Measurements from ENCODE around the gene NT5M.

Gene NT5M

DNA sequence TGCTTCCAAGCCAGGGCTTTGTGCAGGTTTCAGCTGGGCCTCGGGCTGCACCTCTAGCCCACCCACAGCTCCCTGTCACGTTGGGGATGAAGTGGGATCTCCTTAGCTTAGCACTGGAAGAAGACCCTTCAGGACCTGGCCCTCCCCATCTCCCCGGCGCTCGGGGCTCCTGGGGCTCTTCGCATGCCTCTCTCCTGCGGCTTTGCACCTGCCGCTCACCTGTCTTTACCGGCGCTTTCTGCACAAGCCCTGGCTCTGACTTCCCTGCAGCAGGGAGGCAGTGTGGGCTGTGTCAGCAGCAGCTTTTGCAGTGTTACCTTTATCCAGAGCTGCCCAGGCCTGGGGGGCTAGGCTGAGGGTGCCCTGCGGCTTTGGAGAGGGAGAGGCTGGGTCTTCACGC is 52.3 kb downstream of the NT5M start:
- no peak for DNase-seq

GRCh38 chr17:17356149-17356930 is 53.2 kb downstream of the NT5M start:
- DNase-seq = peak; percentile 53 to 62

DNA sequence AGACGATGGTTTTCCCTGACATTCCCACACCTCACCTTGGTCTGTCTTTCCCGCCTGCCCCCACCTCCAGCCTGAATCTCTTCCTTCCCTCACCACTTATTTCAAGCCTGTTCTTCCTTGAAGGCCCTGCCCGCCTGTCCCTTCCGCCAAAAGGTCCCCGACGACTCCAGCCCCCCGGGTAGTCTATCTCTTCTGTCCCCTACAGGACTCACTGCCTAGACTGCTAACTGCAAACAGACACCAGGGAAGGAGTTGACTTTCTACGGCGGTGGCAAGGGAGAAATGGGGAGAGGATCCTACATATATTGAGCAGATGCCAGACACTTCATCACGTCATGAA is 53.7 kb downstream of the NT5M start:
- no peak for DNase-seq

DNA sequence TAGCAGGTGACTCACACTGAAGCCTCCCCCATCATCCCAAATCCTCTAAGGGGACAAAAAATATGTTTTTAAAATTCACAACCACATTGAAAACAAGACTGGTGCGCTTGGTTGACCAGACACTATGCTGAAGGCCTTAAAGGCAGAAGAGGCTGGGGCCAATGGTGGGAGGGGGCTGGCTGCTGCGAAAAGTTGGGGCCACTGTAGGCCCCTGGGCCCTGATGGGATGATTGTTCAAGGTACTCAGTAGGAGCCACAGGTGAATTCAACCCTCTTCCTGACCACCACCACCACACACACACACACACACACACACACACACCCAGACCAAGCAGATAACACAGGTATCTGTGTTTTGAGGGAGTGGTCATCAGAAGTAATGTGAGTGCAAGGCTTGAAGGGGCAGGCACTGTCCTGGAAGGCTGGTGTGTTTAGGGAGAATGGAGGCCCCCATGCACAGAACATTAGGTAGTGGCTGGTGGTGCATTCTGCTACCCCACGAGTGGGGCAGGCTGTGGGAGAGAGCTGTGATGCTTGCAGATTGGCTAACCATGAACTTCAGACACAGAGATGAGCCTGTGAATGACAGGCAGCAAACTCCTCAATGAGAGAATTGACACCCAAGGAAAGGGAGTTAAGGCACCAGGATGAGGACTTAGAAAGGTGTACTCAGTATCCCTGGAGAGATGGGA is 55.0 kb downstream of the NT5M start:
- DNase-seq = no peak

- DNase-seq = no peak
Observed at GRCh38 chr17:17358866-17359265, 55.7 kb downstream of the NT5M start.

DNA sequence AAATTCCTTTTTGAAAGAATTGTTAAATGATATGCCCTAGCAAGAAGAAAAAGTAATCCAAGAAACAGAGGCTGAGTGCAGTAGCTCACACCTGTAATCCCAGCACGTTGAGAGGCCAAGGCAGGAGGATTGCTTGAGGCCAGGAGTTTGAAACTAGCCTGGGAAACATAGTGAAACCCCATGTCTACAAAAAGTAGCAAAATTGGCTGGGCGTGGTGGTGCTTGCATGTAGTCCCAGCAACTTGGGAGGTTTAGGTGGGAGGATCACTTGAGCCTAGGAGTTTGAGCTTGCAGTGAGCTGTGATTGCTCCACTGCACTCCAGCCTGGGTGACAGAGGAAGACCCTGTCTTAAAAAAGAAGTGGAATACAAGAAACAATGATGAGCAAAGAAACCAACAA is 56.1 kb downstream of the NT5M start:
- DNase-seq = no peak

GRCh38 chr17:17360087-17360730 is 57.0 kb downstream of the NT5M start:
- DNase-seq = no peak

DNA sequence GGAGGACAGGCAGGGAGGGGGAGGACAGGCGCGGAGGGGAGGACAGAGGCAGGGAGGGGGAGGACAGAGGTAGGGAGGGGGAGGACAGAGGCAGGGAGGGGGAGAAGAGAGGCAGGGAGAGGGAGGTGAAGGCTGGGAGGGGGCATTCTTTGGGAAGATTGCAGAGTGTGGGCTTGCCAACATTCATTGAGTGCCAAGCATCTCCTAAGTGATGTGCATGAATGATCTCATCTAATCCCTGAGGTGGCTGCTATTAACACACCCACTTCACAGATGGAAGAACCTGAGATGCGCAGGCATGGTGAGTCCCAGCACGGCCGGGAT is 58.3 kb downstream of the NT5M start:
- DNase-seq = no peak

- no peak for DNase-seq
Observed at GRCh38 chr17:17361867-17362539, 58.8 kb downstream of the NT5M start.

DNA sequence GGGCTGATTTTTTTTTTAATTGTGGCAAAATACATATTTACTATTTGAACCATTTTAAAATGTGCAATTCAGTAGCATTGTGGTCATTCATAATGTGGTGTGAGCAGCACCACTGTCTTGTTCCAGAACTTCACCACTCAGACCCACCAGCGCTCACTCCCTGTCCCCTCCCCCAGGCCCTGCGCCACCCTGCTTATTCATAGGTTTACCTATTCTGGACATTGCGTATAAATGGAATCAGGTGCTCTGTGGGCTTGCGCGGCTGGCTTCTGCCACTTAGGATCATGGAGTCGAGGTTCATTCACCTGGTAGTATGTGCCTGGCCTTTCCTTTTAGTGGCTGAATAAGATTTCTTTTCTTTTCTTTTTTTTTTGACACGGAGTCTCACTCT is 59.4 kb downstream of the NT5M start:
- DNase-seq = no peak

DNA sequence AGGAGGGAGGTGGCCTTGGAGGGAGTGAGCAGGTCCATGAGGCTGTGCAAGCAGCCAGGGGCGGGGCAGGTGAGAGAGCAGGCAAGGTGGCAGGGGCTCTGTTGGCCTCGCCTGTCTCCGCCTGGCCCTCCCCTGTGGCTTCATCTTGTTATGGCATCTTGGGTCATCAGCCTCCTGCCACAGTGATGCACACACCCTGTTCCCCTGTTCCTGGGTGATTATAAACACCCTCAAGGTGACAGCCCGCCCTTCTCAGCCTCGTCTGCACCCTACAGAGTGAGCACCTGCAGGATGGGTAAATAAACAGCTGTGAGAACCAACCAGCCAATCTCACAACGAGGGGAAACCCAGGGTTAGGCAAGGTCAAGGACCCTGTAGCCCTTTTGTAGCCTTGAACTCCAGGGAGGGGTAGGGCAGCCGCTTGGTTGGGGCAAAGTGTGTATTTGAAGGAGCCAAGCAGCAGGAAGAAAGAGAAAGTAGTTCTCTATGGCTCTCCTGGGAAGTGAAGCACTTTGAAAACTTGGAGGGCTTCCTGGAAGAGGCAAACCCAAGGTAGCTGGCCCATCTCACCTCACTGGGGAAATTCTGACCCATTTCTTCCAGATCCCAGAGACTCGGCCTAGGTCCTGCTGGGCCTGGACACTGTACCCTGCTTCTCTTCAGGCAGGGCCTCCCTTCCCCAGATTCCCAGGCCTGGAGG is 60.6 kb downstream of the NT5M start:
- no peak for DNase-seq

GRCh38 chr17:17364338-17364667 is 61.1 kb downstream of the NT5M start:
- no peak for DNase-seq

DNA sequence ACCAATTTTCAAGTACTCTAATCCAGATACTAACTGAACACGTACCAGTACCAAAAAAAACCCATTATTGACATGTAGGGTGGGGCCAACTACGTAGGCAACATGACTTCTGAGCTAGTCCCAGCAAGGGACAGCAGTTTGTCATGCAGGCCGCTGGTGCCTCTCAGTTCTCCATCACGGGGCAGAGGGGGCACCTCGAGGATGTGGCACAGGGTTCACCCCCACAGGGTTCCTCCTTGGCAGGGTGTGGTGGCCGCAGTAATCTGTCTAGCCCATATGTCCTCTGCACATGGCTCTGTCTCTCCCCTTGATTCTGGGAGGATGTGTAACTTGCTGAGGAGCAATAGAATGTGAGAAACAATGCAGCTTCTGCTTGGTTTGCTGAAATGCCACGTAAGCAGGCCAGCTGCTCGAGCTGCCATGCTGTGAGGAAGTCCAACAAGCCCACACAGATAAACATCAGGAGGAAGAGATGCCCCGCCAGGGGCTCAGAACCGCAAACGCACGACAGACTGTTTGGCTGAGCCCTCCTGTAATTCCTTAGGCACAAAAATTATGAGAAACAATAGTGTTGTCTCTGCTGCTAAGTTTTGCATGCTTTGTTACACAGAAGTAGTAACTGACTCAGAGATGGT is 62.4 kb downstream of the NT5M start:
- no peak for DNase-seq

- DNase-seq = no peak
Observed at GRCh38 chr17:17366235-17366634, 63.1 kb downstream of the NT5M start.

DNA sequence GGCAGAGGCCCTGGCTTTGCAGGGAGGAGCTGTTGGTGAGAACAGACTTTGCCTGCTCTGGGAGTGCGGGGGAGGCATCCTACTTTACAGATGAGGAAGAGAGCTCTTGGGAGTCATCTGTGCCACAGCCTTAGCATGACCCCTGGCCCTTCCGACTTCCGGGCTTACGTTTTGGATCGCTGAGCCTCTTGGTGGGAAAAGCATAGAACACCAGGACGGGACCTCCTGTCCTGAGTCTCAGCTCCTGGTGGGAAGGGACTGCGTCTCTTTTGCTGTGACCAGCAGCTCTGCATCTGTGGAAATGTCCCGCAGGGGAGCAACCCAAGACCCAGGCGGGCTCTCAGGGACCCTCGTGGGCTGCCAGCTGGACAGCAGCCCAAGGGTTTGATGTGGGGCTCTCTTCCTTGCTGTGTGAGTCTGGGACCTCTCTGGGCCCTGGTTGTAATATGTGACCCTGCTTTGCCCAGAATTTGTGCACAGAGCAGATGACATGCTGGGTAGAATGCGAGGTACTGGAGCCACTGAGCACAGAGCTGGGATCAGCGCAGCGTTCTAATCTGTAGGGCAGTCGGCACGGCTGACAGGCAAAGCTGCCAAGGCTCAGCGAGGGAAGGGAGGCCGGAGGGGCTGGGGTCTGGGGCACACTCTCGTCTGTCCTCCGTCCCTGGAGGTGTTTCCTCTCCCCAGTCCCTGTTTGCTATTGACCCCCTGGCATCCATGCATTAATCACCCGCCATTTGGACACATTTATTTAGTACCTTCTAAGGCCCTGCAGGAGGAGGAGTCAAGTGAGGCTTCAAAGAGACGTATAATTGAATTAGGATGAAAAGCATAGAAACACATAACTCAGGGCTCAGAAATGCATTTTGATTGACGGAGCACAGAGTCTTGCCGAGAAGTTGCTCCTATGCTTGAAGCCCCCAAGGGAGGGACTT is 64.0 kb downstream of the NT5M start:
- DNase-seq = no peak

GRCh38 chr17:17367931-17368330 is 64.8 kb downstream of the NT5M start:
- DNase-seq = no peak

GRCh38 chr17:17370711-17371110 is 67.5 kb downstream of the NT5M start:
- DNase-seq = no peak

GRCh38 chr17:17372856-17373520 is 69.8 kb downstream of the NT5M start:
- DNase-seq = no peak

- no peak for DNase-seq
Observed at GRCh38 chr17:17375841-17376240, 72.7 kb downstream of the NT5M start.

DNA sequence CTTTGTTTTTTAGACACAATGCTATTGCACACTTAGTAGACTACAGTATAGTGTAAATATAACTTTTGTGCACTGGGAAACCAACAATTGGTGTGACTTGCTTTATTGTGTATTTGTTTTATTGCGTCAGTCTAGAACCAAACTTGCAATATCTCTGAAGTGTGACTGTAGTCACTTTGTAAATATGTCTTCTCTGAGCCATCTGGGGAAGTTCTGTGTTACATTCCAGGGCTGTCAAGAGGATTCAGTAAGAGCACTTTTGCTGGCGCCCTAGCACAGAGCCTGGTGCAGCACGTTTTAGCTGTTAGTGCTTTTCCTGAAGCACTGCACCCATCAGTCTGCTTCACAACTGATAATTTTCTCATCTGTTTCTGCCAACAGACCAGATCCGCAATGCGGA is 73.2 kb downstream of the NT5M start:
- no peak for DNase-seq
